Adrenal gland (tissue), 5 donors: ENCODE measurements around the gene LSM14B.

Source experiments
- CTCF ChIP-seq, 6 experiments: fragments of 450-650 bp in 4 of 6; fragments of 200-600 bp in 2 of 6; sonication (generic) in 1 of 6; IDR thresholded peaks; 1 replicate in 5 of 6; 2 replicates in 1 of 6; pipeline versions ENCODE4 v1.5.1 to v1.8.0; 2016 to 2021; ENCODE audit warnings: antibody characterized with exemption in 6 of 6, mild to moderate bottlenecking in 2 of 6, moderate library complexity in 1 of 6
- POLR2A ChIP-seq, 2 donors: fragments of 450-650 bp; IDR thresholded peaks; one replicate each; pipeline ENCODE4 v1.6.1; 2017; ENCODE audit warnings: antibody characterized with exemption in 2 of 2, mild to moderate bottlenecking in 2 of 2, moderate library complexity in 1 of 2
- donor health status: DM: no; HTN: no; CAD: no.

- TF ChIP-seq CTCF (IDR thresholded peaks at IDR 0.05), result no peak
- no peak for TF ChIP-seq POLR2A (IDR thresholded peaks at IDR 0.05)
Measured at GRCh38 chr20:62127799-62128198, 5.5 kb downstream of the LSM14B start.
